Measurements from ENCODE around the gene FMOD. TPM values are rescaled to one million over a fixed set of nuclear protein-coding genes. Genes with fewer than 3 reads are reported as not detected.
A peak's percentile ranks its signal among the peaks of the same experiment; 100 is the strongest.

The FMOD gene
- total RNA-seq, 1 experiment from 2014 or later = 0.45 TPM

DNA sequence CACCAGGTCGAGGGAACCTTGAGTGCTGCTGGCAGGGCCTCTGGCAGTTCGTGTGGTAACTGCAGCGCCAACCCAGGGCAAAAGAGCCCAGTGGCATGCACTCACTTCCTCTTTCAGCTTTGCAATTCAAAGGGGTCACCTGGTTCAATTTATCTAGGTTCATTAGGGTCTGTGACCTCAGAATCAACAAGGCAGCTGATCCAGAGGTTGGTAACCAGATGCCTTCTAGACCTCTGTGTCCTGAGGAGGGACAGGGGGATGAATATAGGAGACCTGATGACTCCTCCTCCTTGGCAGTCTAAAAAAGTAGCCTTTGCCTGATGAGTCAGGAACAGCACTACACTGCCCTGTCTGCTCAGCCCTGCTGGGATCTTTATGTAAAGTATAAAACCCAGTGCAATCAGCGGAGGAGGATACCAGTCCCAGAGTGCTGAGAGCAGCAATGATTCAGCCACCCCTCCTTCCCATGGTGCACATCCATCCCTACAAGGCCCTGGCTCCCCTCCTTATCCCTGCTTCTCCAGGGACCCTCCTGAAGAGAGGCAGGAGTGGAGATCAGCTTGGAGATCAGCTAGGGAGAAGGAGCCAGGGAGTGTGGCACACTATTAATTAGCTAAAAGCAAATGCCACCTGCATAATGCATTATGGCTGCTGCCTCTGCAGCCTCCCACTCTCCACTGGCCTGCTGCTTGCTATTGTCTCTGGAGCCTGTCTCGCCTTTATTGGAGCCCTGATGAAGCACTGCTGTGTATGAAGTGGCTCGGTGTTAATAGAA, 11.2 kb upstream of the FMOD start:
- DNase-seq (ENCODE audit: extremely low read depth, low read depth) = no peak

DNA sequence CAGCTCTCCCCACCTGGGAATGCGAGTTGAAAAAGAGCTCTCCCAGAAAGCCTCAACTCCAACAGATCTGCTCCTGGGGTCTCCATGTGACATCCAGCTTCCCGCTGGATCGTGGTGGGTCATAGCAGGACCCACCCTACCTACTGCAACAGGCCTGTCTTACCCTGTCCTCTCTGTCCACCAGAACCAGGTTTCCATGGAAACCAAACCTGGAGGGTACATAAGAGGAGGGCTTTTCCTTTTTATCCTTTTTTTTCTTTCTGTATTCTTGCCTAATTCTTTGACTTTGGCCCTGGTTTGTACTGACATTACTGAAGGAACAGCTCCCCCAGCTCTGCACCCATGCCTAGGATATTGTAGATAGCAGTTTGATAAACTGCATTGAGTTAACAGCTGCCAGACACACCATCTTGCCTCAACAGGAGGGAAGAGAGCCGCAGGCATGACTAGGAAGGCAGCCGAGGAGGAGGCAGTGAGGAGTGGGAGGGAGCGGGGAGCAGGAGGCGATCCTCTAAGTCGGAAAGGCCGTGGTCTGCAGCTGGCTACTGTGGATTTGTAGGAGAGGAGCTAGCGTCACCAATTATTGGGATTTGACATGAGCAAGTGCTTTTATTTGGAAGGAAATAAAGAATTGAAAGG, 9.7 kb upstream of the FMOD start:
- DNase-seq (ENCODE audit: extremely low read depth, low read depth) = no peak

- no peak for DNase-seq (ENCODE audit: extremely low read depth, low read depth)
These were observed 8.2 kb upstream of the FMOD start for GRCh38 chr1:203359010-203359571.

- DNase-seq (ENCODE audit: extremely low read depth, low read depth) = no peak
These were observed 3.3 kb upstream of the FMOD start for GRCh38 chr1:203354246-203354645.

- no peak for DNase-seq (ENCODE audit: extremely low read depth, low read depth)
These were observed 2.6 kb upstream of the FMOD start for GRCh38 chr1:203353486-203353885.

DNA sequence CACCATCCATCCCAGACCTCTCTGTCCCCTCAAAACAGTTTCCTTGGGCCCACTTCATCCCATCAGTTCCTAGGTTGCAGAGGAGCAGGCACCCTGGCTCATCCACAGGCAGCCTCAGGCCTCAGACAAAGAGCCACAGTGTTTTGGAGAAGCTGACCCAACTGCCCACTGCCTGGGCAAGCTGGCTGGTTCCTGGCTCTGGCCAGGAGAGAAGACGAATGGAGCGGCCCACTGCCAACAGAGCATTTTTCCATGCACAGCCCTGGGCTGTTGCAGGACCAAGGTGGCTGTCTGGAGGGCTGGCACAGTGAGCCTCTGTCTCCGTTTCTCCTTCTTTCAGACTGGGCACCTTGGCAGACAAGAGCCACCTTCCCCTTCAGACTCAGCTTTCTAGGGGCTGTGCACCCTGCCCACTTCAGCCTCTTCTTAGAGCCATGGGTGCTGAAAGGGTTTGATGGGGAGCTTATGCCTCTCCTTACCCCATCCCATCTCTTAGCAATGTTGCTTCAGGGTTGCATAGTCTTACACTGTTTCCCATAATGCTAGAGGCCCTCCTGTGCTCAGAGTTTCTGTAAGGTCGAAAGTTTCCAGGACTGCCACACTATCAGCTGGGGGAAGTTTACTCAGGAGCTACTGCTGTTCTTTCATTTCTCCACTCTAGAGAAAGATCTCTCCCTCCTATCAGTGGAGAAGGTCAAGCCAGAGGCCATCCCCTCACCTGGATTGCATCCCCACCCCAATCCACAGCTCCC, 973 bp downstream of the FMOD start:
- no peak for DNase-seq (ENCODE audit: extremely low read depth, low read depth)

GRCh38 chr1:203349166-203349565, 1.8 kb downstream of the FMOD start:
- DNase-seq (ENCODE audit: extremely low read depth, low read depth) = no peak

- DNase-seq (ENCODE audit: extremely low read depth, low read depth) = no peak
These were observed 4.2 kb downstream of the FMOD start for GRCh38 chr1:203346769-203347102.

DNA sequence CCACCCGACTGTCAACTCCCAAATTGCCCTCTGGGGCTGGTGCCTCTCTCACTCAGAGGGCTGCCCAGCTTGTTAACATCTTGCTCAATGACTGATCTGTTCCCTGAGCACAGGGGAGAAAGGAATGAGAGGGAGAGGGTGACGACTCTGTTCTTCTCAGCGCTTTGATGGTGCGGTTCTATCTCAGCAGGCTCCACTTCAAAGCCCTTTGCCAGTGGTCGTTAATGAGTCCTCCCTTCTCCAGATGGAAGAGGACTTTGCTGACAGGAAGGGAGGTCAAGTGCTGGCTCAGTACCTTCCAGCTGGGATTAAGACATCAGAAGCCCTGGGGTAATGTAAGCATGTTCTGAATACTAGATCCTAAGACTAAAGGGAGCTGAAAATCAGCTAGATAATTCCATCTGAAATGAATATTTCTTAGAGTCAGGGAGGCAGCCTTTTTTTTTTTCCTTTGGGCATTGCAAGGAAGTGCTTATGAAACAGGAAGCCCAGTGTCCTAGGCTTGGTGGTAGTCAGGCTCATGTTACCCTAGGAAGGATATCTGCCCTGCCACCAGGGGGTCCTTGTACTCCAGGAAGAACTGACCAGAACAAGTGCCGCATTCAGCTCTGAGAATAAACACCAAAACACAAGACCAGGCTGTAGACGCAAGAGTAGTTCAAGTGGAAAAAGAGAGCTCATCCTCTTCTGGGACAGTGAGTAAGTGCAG, 4.7 kb downstream of the FMOD start:
- no peak for DNase-seq (ENCODE audit: extremely low read depth, low read depth)

DNA sequence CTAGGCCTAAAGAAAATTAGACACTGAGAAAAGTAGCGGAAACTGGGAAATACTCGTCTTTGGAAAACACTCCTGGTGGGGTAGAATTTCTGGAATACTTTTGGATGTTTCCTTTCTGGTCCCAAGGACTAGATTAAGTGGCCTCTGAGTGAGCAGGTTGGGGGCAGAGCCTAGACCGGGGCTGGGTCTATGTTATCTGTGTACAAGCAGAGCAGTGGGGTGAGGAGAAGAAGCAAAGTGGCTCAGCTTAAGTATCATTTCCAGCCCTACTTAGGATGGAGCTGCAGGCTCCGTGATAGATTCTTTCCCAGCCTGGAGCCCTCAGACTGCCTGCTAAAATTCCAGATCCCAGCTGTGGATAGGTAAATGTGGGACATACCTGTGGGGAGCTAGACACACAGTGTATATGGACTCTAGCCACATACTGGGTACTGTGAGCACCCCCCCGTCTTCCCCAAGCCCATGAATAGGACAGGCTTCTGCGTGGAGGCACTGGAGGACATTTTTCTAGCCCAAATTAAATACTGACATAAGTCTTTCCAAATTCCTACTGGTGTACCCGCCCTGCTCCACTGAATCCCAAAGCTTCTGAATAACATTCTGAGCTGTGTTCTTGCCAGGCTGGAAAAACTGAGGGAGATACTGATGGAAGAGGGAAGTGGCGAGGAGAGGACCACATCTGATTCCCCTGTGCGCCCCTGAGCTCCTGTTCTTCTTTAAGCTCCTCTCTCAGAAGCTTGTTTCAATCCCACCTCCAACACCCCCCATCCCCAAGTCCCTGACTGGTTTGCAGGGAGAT, 6.8 kb downstream of the FMOD start:
- no peak for DNase-seq (ENCODE audit: extremely low read depth, low read depth)

DNA sequence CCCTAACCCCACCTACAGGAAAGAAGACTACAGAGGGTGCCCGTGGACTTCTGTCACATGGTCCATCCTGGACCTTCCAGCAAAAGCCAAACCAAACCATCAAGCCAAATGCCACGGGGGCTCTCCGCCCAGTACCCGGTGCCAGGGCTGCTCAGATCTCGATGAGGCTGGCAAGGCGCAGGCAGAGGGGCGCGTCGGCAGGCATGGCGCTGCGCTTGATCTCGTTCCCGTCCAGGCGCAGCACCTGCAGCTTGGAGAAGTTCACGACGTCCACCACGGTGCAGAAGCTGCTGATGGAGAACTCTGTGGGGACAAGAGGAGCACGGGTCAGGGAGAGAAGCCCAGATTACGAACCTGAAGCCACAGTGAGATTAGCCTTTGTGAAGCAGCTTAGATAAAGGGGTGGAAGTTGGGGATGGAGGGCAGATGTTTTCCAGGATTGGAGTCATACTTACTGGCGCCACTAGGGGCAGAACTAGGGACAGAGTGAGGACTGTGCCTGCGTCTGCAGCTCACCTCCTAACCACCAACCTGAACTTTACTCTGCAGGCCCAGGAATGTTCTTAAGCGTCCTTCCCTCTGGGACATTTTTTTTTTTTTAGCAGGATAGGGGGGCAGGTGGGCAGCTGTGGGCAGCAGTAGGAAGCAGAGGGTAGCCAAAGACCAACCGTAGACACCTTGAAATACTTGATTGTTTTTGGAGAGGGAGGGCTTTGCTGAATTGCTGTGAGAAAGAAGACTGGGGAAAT, 8.6 kb downstream of the FMOD start:
- peak; percentile 38 for DNase-seq (ENCODE audit: extremely low read depth, low read depth)

DNA sequence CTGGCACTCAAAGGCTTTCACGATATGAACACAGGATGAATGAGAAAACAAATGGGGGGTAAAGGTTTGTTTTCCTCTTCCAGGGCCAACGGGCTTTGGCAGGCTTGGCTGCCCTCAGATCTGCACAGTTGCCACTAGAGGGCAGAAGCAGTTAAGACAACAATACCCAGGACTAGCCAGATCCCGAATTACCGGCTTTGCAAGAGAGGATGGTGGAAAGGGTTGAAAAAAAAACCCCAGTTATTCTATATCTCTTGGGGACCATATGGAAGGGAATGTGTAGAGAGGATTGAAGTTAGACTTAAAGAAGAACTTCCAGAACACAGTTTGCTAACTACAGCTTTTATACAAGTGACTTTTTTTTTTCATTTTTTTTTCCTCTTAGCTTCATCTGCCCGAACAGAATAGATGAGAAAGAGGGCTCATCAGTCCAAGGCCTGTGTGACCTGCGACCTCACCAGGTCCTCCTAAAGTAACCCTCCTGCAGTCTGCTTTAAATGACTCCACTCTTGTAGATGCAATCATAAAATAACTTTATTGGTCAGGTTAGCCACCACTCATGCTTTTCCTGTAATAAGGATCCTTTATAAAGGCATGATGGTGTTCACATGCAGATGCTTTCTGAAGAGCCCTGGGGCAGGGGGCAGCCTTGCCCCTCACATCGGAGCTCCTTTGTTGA, 10.7 kb downstream of the FMOD start:
- DNase-seq (ENCODE audit: extremely low read depth, low read depth) = peak; percentile 81

DNA sequence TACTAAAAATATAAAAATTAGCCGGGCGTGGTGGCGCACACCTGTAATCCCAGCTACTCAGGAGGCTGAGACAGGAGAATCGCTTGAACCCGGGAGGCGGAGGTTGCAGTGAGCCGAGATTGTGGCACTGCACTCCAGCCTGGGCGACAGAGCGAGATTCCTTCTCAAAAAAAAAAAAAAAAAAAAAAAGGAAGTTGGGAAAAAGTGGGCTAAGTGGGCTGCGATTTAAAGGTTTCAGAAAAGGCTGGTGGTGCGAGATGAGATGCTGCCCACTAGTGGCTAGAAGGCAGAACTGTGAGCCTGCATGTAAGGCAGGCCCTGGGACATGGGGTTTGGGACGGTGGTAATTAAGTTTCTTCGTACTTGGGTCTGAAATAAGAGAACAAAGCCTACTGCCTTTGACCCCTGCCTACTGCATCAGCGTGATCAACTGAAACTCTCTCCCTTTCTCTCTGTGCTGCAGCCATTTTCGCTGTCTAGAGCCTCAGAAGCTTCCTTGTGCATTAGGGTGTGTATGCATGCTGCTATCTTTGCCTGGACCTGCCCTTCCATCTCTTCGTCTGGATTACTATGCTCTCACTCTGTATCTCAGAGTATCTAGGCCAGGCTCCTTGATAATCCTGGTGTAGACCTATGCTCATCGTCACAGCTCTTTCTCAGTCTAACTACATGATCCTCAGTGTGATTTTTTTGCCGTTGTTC, 12.4 kb downstream of the FMOD start:
- DNase-seq (ENCODE audit: extremely low read depth, low read depth) = peak; percentile 49

- DNase-seq (ENCODE audit: extremely low read depth, low read depth) = no peak
These were observed 14.8 kb downstream of the FMOD start for GRCh38 chr1:203336097-203336496.

DNA sequence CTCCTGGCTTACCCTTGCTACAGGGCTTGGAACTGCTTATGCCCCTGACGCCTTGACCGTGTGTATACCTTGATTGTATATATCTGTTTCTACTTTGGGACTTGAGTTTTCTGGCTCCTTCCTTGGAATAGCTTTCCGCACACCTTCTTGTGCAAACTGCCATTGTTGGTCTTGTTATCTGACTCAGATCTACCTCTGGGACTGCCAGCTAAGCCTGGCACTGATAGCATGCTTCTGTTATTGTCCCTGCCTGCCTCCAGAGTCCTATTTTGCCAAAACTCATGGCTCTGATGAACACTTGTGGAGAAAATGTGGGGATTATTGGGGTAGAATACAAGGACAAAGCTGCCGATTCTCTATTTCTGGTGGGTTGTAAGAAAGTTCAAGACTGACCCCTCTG, 15.4 kb downstream of the FMOD start:
- DNase-seq (ENCODE audit: extremely low read depth, low read depth) = no peak

- no peak for DNase-seq (ENCODE audit: extremely low read depth, low read depth)
These were observed 19.7 kb downstream of the FMOD start for GRCh38 chr1:203331224-203331623.

DNA sequence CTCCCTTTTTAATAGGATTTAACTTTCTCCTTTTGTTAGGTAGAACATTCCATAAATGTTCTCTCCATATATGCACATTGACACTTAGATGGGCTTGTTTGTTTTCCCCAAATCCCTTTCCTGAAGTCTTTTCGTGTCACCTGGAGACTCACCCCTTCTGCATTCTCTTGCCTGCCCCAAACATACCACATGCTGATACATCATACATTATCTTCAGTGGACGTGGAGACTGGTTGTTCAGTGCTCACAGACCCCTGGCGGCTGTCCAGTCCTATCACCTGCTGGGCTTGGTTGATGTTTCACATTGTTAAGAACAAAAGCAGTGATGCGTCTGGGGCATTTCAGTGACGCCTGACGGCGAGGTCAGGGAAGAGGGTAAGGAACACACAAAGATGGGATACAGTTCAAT, 22.2 kb downstream of the FMOD start:
- DNase-seq (ENCODE audit: extremely low read depth, low read depth) = no peak
